K562 (cell line): Measurements from ENCODE around the gene HIPK2. TPM values are rescaled to one million over a fixed set of nuclear protein-coding genes. Genes with fewer than 3 reads are reported as not detected.

ENCODE experiments used
- BCOR ChIP-seq: fragments of 450-650 bp; IDR thresholded peaks from 2 replicates; pipeline ENCODE4 v1.6.1; 2016
- BDP1 ChIP-seq: IDR thresholded peaks from 3 replicates; pipeline ENCODE4 v1.6.1; 2011; ENCODE audit not compliant: insufficient read length, insufficient read depth
- KHSRP ChIP-seq: fragments of 450-650 bp; IDR thresholded peaks from 2 replicates; pipeline ENCODE4 v1.6.1; 2017
- TCF3 ChIP-seq: sonication (generic); formaldehyde crosslinking; IDR thresholded peaks from 2 replicates; pipeline ENCODE4 v1.4.0; 2020; ENCODE audit warnings: mild to moderate bottlenecking, missing genetic modification reagents
- ZC3H4 ChIP-seq: sonication (generic); formaldehyde crosslinking; IDR thresholded peaks from 2 replicates; pipeline ENCODE4 v1.9.0; 2021; ENCODE audit warnings: missing genetic modification reagents, borderline replicate concordance
- ZNF717 ChIP-seq: fragments of 250-450 bp; sonication (Bioruptor Pico); IDR thresholded peaks from 2 replicates; pipeline ENCODE4 v1.5.0; 2021
- ZNF77 ChIP-seq: fragments of 250-450 bp; sonication (Bioruptor Pico); IDR thresholded peaks from 2 replicates; pipeline ENCODE4 v1.5.0; 2020
- polyA plus RNA-seq, 8 experiments: library from polyadenylated mRNA; depleted of rRNA in 4 of 8; stranded (reverse) in 5 of 8; unstranded in 3 of 8; fragments of >200 nt; fragmentation: Nextera tagmentation in 2 of 8; fragmentation: Illumina TruSeq in 1 of 8; extraction: Ambion mirVana in 2 of 8; extraction: Trizol in 1 of 8; gene quantifications; 2 replicates each; pipeline versions ENCODE4 v1.2.1 to v1.2.3, GENCODE V29; 2011 to 2014; ENCODE audit warnings: inconsistent platforms in 1 of 8, missing spikeins in 1 of 8
- total RNA-seq, 7 experiments: library from RNA; depleted of rRNA in 6 of 7; stranded (reverse); fragments of >200 nt in 6 of 7; fragmentation: Illumina TruSeq in 2 of 7; extraction: Trizol in 2 of 7; gene quantifications; 2 replicates each; pipeline versions ENCODE4 v1.2.1 to v1.2.3, GENCODE V29; 2011 to 2021; ENCODE audit warnings: low replicate concordance in 1 of 7
- TF ChIP-seq, protein P1 (sequence below): sonication (generic); formaldehyde crosslinking; IDR thresholded peaks from 2 replicates; pipeline ENCODE4 v1.8.1; 2023; ENCODE audit warnings: mild to moderate bottlenecking, missing genetic modification reagents
- TF ChIP-seq, protein P2 (sequence below): fragments of 250-450 bp; sonication (Bioruptor Pico); IDR thresholded peaks from 2 replicates; pipeline ENCODE4 v1.4.0; 2020; ENCODE audit warnings: mild to moderate bottlenecking
- TF ChIP-seq, protein P3 (sequence below), 2 experiments: fragments of 450-650 bp; formaldehyde crosslinking in 1 of 2; IDR thresholded peaks; 2 replicates each; pipeline versions ENCODE4 v1.4.0 to v1.6.1; 2014 to 2020; ENCODE audit warnings: mild to moderate bottlenecking in 2 of 2, borderline replicate concordance in 1 of 2, low read depth in 1 of 2
- TF ChIP-seq, protein P4 (sequence below): sonication (generic); formaldehyde crosslinking; IDR thresholded peaks from 2 replicates; pipeline ENCODE4 v1.8.0; 2022; ENCODE audit warnings: missing genetic modification reagents, mild to moderate bottlenecking, borderline replicate concordance
- TF ChIP-seq, protein P5 (sequence below): sonication (generic); formaldehyde crosslinking; IDR thresholded peaks from 2 replicates; pipeline ENCODE4 v1.8.0; 2022; ENCODE audit warnings: mild to moderate bottlenecking, low read depth, missing genetic modification reagents

Gene HIPK2
- total and polyA plus RNA-seq, 9 of the 15 experiments (the other 6 are each of a cell fraction or from before 2014, with no cell fraction given) = 0.69 to 19.8 (median 5.1) TPM

DNA sequence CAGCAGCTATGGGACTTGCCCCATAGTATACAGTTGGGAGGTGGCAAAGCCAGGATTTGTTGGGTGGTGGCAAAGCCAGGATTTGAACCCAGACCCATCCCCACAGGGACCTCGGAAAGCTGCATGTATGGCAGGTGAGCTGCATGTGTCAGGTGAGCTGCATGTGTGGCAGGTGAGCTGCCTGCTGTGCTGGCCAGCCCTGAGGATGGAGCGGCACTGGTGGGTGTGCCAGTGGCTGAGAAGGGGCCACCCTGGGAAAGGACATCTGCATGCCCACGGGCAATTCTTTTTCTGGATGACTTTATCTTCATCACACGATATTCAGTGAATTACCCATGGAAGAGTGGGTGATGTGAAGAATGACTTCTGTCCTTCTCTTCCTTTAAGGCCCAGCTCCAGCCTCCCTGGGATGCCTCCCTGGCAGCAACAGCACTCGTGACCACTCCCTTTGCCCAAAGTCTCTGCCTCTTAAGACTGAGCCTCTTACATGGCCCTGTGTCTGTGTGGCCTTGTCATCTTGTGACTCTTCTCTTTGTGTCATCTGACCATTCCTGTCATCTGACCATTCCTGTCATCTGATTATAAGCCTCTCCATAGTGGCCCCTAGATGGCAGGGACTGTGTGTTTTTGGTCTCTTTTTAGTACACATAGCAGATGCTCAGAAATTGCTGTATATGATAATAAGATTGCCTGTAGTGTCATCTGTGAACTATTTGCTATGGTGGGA, 229.3 kb downstream of the HIPK2 start (continued):
- TF ChIP-seq ZNF77 (CRISPR knock-in tag) (no peak), TCF3 (CRISPR knock-in tag) (no peak), ZC3H4 (CRISPR knock-in tag) (no peak), BCOR (no peak), KHSRP (no peak), ZNF717 (no peak), BDP1 (no peak)
- TF ChIP-seq, protein P1, sequence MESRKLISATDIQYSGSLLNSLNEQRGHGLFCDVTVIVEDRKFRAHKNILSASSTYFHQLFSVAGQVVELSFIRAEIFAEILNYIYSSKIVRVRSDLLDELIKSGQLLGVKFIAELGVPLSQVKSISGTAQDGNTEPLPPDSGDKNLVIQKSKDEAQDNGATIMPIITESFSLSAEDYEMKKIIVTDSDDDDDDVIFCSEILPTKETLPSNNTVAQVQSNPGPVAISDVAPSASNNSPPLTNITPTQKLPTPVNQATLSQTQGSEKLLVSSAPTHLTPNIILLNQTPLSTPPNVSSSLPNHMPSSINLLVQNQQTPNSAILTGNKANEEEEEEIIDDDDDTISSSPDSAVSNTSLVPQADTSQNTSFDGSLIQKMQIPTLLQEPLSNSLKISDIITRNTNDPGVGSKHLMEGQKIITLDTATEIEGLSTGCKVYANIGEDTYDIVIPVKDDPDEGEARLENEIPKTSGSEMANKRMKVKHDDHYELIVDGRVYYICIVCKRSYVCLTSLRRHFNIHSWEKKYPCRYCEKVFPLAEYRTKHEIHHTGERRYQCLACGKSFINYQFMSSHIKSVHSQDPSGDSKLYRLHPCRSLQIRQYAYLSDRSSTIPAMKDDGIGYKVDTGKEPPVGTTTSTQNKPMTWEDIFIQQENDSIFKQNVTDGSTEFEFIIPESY (CRISPR knock-in tag) = no peak
- TF ChIP-seq, protein P2, sequence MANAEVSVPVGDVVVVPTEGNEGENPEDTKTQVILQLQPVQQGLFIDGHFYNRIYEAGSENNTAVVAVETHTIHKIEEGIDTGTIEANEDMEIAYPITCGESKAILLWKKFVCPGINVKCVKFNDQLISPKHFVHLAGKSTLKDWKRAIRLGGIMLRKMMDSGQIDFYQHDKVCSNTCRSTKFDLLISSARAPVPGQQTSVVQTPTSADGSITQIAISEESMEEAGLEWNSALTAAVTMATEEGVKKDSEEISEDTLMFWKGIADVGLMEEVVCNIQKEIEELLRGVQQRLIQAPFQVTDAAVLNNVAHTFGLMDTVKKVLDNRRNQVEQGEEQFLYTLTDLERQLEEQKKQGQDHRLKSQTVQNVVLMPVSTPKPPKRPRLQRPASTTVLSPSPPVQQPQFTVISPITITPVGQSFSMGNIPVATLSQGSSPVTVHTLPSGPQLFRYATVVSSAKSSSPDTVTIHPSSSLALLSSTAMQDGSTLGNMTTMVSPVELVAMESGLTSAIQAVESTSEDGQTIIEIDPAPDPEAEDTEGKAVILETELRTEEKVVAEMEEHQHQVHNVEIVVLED = 0 out of 2 replicates have a peak, but pooled peaks have one; percentile 23
- TF ChIP-seq, protein P3, sequence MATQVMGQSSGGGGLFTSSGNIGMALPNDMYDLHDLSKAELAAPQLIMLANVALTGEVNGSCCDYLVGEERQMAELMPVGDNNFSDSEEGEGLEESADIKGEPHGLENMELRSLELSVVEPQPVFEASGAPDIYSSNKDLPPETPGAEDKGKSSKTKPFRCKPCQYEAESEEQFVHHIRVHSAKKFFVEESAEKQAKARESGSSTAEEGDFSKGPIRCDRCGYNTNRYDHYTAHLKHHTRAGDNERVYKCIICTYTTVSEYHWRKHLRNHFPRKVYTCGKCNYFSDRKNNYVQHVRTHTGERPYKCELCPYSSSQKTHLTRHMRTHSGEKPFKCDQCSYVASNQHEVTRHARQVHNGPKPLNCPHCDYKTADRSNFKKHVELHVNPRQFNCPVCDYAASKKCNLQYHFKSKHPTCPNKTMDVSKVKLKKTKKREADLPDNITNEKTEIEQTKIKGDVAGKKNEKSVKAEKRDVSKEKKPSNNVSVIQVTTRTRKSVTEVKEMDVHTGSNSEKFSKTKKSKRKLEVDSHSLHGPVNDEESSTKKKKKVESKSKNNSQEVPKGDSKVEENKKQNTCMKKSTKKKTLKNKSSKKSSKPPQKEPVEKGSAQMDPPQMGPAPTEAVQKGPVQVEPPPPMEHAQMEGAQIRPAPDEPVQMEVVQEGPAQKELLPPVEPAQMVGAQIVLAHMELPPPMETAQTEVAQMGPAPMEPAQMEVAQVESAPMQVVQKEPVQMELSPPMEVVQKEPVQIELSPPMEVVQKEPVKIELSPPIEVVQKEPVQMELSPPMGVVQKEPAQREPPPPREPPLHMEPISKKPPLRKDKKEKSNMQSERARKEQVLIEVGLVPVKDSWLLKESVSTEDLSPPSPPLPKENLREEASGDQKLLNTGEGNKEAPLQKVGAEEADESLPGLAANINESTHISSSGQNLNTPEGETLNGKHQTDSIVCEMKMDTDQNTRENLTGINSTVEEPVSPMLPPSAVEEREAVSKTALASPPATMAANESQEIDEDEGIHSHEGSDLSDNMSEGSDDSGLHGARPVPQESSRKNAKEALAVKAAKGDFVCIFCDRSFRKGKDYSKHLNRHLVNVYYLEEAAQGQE (IDR thresholded peaks at IDR 0.05; ENCODE audit: borderline replicate concordance) = peak; percentile 24; the same call in 1 of the 2 replicates
- TF ChIP-seq, protein P3 (CRISPR knock-in tag; IDR thresholded peaks at IDR 0.05; ENCODE audit: low read depth) = no peak
- TF ChIP-seq, protein P4, sequence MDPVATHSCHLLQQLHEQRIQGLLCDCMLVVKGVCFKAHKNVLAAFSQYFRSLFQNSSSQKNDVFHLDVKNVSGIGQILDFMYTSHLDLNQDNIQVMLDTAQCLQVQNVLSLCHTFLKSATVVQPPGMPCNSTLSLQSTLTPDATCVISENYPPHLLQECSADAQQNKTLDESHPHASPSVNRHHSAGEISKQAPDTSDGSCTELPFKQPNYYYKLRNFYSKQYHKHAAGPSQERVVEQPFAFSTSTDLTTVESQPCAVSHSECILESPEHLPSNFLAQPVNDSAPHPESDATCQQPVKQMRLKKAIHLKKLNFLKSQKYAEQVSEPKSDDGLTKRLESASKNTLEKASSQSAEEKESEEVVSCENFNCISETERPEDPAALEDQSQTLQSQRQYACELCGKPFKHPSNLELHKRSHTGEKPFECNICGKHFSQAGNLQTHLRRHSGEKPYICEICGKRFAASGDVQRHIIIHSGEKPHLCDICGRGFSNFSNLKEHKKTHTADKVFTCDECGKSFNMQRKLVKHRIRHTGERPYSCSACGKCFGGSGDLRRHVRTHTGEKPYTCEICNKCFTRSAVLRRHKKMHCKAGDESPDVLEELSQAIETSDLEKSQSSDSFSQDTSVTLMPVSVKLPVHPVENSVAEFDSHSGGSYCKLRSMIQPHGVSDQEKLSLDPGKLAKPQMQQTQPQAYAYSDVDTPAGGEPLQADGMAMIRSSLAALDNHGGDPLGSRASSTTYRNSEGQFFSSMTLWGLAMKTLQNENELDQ = no peak
- TF ChIP-seq, protein P5, sequence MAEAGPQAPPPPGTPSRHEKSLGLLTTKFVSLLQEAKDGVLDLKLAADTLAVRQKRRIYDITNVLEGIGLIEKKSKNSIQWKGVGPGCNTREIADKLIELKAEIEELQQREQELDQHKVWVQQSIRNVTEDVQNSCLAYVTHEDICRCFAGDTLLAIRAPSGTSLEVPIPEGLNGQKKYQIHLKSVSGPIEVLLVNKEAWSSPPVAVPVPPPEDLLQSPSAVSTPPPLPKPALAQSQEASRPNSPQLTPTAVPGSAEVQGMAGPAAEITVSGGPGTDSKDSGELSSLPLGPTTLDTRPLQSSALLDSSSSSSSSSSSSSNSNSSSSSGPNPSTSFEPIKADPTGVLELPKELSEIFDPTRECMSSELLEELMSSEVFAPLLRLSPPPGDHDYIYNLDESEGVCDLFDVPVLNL = no peak
